ENCODE measurements around the gene TMEM95. TPM values are rescaled to one million over a fixed set of nuclear protein-coding genes. Genes with fewer than 3 reads are reported as not detected.

Gene TMEM95
- total and polyA plus RNA-seq, 8 donors, result not detected

GRCh38 chr17:7380855-7381683 is 26.1 kb downstream of the TMEM95 start, which contains the start of gene TNK1:
TSS of gene TNK1 (plus strand) at chr17:7381089. CDS start at chr17:7382927, 1,838 bp downstream.
- 3 to 10% (median 6%) methylated on average over 15 to 52 of the region's 52 CpGs for WGBS, 5 donors
- TF ChIP-seq POLR2AphosphoS5 (IDR thresholded peaks at IDR 0.05), result peak in 2 of 3 donors; percentile 80 to 92
- TF ChIP-seq, protein P1, sequence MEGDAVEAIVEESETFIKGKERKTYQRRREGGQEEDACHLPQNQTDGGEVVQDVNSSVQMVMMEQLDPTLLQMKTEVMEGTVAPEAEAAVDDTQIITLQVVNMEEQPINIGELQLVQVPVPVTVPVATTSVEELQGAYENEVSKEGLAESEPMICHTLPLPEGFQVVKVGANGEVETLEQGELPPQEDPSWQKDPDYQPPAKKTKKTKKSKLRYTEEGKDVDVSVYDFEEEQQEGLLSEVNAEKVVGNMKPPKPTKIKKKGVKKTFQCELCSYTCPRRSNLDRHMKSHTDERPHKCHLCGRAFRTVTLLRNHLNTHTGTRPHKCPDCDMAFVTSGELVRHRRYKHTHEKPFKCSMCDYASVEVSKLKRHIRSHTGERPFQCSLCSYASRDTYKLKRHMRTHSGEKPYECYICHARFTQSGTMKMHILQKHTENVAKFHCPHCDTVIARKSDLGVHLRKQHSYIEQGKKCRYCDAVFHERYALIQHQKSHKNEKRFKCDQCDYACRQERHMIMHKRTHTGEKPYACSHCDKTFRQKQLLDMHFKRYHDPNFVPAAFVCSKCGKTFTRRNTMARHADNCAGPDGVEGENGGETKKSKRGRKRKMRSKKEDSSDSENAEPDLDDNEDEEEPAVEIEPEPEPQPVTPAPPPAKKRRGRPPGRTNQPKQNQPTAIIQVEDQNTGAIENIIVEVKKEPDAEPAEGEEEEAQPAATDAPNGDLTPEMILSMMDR (IDR thresholded peaks at IDR 0.05), result no peak
- TF ChIP-seq POLR2A (IDR thresholded peaks at IDR 0.05), result peak in 1 of 4 donors; percentile 74
- no peak for TF ChIP-seq EP300 (IDR thresholded peaks at IDR 0.05)

GRCh38 chr17:7382901-7383300 is 27.9 kb downstream of the TMEM95 start:
- Histone ChIP-seq H3K4me1 (peaks cover 25 to 46% (median 37%) of the 10 kb centered on the region in 4 donors), H3K9me3 (no peaks in the 10 kb centered on the region), H3K27ac (no peak overlapping the region), H3K27me3 (peaks cover 0 to 32% (median 5%) of the 10 kb centered on the region in 3 donors), H3K4me3 (no peak overlapping the region), H3K36me3 (peaks cover 4 to 44% (median 38%) of the 10 kb centered on the region in 4 donors)
- no peak for DNase-seq
- TF ChIP-seq POLR2AphosphoS5 (IDR thresholded peaks at IDR 0.05) (no peak), EP300 (IDR thresholded peaks at IDR 0.05) (no peak), POLR2A (IDR thresholded peaks at IDR 0.05) (no peak)
- TF ChIP-seq, protein P1 (IDR thresholded peaks at IDR 0.05), result no peak
- WGBS, 5 donors, result 90 to 95% (median 91%) methylated on average over 10 of the region's 10 CpGs
- intact Hi-C loops (cut with DNase I; ENCODE audit: low total_unique reads), result no loop called here

More at GRCh38 chr17:7380855-7381683, 26.1 kb downstream of the TMEM95 start, which contains the start of gene TNK1:
- DNase-seq, result peak; percentile 86 to 89
- no peaks in the 10 kb centered on the region for H3K9me3 ChIP-seq
- H3K36me3 ChIP-seq, result peaks cover 0 to 26% (median 20%) of the 10 kb centered on the region in 4 donors
- H3K27me3 ChIP-seq, result peaks cover 0 to 32% (median 5%) of the 10 kb centered on the region in 3 donors
- H3K27ac ChIP-seq, result peak within 1 kb of the TSS; percentile 75 to 87 (median 82)
- intact Hi-C loops (cut with DNase I; ENCODE audit: low total_unique reads), result no loop called here
- peaks cover 25 to 46% (median 37%) of the 10 kb centered on the region in 4 donors for H3K4me1 ChIP-seq
- peak within 1 kb of the TSS; percentile 49 to 68 (median 54) for H3K4me3 ChIP-seq

DNA sequence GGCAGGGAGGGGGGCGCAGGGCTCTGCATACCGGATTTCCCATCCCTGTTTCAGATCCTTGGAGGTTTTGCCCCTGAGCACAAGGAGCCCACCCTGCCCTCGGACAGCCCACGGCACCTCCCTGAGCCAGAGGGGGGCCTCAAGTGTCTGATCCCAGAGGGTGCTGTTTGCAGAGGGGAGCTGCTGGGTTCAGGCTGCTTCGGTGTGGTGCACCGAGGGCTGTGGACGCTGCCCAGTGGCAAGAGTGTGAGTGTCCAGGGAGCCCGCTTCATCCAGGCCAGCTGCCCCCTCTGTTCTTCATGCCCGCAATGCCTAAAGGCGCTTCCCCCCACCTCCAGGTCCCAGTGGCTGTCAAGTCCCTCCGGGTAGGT is 28.4 kb downstream of the TMEM95 start:
- intact Hi-C loops (cut with DNase I; ENCODE audit: low total_unique reads), result no loop called here

More for the DNA sequence above, 28.4 kb downstream of the TMEM95 start:
- TF ChIP-seq POLR2A (IDR thresholded peaks at IDR 0.05) (no peak), EP300 (IDR thresholded peaks at IDR 0.05) (no peak), POLR2AphosphoS5 (IDR thresholded peaks at IDR 0.05) (no peak)
- TF ChIP-seq, protein P1 (IDR thresholded peaks at IDR 0.05), result no peak
- peak overlapping the region in 1 of 5 donors; percentile 76 for H3K27ac ChIP-seq
- WGBS, 5 donors, result 70 to 93% (median 87%) methylated on average over 6 to 11 of the region's 11 CpGs
- H3K27me3 ChIP-seq, result peaks cover 0 to 32% (median 5%) of the 10 kb centered on the region in 3 donors
- peaks cover 25 to 46% (median 37%) of the 10 kb centered on the region in 4 donors for H3K4me1 ChIP-seq
- no peaks in the 10 kb centered on the region for H3K9me3 ChIP-seq
- peak overlapping the region in 3 of 4 donors; percentile 43 to 53 (median 46) for H3K4me3 ChIP-seq
- no peak for DNase-seq
- peaks cover 8 to 49% (median 43%) of the 10 kb centered on the region in 4 donors for H3K36me3 ChIP-seq
